ENCODE measurements around the gene CD47.

CD47 gene

DNA sequence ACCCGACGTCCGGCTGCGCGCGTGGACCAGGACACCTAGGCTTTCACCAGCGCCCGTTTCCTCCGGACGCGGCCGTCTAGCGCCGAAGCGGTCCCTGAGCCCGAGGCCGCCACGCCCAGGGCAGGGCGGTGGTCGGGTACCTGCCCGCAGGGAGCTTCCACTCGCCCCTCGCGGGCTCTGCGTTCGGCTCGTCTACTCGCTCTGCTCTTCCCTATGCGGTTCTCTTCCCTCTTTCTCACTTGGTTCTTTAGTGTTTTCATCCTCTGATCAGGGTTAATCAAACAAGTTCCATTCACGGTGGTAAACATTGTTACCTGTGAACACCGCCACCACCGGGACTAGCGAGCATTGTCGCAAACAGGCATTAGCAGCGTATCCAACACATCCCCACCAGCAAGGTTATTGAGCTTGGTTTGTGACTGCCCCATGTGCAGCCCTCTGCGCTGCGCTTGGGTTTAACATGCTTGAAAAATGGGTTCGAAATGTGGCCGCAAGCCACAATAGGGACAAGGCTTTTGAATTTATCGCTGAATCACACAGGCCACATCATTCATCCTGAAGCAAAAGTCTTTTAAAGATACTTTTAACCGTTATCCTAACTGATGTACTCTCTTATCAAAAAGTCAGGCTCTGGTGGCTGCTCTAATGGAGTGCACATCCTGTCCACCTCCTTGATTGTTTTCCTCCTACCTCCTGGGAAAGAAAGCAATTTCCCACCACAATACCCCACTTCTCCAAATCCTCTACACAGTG is 843 bp upstream of the CD47 start:
- TF ChIP-seq, protein P1, sequence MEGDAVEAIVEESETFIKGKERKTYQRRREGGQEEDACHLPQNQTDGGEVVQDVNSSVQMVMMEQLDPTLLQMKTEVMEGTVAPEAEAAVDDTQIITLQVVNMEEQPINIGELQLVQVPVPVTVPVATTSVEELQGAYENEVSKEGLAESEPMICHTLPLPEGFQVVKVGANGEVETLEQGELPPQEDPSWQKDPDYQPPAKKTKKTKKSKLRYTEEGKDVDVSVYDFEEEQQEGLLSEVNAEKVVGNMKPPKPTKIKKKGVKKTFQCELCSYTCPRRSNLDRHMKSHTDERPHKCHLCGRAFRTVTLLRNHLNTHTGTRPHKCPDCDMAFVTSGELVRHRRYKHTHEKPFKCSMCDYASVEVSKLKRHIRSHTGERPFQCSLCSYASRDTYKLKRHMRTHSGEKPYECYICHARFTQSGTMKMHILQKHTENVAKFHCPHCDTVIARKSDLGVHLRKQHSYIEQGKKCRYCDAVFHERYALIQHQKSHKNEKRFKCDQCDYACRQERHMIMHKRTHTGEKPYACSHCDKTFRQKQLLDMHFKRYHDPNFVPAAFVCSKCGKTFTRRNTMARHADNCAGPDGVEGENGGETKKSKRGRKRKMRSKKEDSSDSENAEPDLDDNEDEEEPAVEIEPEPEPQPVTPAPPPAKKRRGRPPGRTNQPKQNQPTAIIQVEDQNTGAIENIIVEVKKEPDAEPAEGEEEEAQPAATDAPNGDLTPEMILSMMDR (conservative IDR thresholded peaks at IDR 0.05; ENCODE audit: low read depth, low read length): no peak
- DNase-seq (ENCODE audit: low read depth): no peak
- H3K4me3 ChIP-seq (ENCODE audit: low read depth, low read length): peak overlapping the region; percentile 82

DNA sequence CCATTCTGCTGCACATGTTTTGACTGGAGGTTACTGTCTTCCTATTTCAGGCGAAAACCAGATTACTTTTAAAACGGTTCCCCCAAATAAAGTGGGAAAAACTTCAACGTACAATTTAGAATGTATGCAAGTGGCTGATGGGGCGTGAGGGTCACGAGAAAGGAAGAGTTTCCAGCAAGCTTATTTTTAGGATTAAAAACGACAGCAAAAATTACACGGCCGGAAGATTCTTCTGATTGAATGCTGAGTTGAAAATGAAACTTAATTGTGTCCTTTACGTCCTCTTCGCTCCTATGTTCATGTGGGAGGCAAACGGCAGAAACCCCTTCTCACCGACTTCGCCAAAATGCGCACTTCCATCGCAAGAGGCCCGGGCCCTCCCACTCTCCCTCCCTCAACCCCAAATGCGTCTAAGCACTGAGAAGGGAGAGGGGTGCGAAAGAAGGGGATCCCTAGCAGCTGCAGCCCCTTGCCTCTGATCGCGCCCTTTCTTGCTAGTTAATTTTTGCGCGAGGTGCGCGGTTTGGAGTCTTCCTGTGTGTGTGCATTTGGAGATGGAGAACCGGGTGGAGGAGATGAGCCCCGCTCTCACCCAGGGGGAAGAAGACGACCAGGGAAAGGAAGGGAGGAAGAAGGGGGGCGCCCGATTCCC is 656 bp downstream of the CD47 start:
- peak overlapping the region; percentile 82 for H3K4me3 ChIP-seq (ENCODE audit: low read depth, low read length)
- TF ChIP-seq, protein P1 (conservative IDR thresholded peaks at IDR 0.05; ENCODE audit: low read depth, low read length): no peak
- DNase-seq (ENCODE audit: low read depth): peak; percentile 51

DNA sequence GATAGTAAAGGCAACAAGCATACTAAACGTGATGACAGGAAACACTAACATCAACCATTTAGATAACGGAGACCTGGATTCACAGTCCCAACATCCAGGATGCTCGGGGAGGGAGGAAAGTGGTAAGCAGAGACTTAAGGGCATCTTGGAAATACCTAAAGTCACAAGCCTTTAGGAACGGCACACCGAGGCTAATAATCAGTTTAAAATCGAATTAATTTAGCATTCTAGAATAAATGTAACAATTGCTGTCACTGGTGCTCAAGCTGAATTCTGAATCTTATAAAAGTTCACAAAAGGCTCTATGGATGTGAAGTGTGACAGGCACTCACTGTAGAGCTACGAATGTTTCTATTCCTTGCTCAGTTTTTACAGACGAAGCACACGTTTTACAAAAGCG is 1.3 kb downstream of the CD47 start:
- TF ChIP-seq, protein P1 (conservative IDR thresholded peaks at IDR 0.05; ENCODE audit: low read depth, low read length): no peak
- peak overlapping the region; percentile 82 for H3K4me3 ChIP-seq (ENCODE audit: low read depth, low read length)
- peak; percentile 8 for DNase-seq (ENCODE audit: low read depth)

DNA sequence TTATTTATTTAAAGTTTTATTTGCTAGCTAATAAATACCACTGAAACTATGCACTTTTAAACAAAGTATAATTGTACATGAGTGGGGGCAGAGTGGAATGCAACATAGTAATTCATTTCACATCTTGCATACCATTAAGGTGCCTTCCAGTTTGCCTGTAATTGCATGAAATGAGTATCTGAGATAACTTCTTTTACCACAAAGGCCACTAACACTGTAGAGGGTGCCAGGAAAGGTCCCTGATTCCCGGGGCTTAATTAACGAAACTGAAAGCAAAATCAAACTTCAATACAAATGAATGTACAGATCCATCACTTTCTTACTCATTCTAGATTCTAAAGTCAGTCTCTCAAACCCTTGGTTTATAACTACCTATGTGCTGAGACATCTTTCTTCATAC is 2.1 kb downstream of the CD47 start:
- H3K4me3 ChIP-seq (ENCODE audit: low read depth, low read length): no peak overlapping the region
- TF ChIP-seq, protein P1 (conservative IDR thresholded peaks at IDR 0.05; ENCODE audit: low read depth, low read length): no peak
- peak; percentile 6 for DNase-seq (ENCODE audit: low read depth)

DNA sequence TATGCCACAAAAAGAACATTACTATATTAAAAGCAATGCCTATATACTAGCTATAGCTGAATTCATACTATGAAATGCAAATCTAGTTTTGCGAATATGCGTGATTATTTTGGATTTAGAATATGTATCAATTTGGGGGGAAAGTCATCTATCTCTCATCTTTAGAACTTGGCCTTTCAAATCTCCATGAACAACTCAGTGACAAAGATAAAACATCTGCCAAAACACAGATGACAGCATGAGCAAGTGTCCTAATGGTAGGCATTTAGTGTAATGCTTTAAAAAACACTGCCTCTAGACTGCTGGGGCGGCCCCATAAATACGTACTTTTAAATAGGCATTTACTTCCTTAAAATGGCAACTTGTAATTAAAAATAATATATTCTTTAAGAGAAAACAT is 2.7 kb downstream of the CD47 start:
- TF ChIP-seq, protein P1 (conservative IDR thresholded peaks at IDR 0.05; ENCODE audit: low read depth, low read length): no peak
- H3K4me3 ChIP-seq (ENCODE audit: low read depth, low read length): no peak overlapping the region
- no peak for DNase-seq (ENCODE audit: low read depth)

DNA sequence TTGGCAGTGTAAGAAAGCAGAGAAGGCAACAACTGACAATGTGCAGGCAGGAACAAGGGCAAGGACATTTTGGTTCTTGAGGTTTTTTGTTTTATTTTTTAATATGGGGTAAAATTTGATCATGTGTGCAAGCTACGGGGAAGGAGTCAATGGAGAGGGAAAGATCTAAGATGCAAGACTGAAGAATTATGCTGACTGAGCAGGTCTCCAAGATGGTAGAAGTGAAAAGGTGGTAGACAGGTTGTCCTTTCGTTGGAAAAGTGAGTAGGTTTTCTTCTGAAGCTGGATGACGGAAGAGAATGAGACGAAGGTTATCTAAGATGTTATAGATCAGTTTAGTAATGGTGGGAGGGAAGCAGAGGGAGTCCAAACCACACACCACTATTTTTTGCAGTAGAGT is 4.2 kb downstream of the CD47 start:
- DNase-seq (ENCODE audit: low read depth): no peak
- no peak overlapping the region for H3K4me3 ChIP-seq (ENCODE audit: low read depth, low read length)
- TF ChIP-seq, protein P1 (conservative IDR thresholded peaks at IDR 0.05; ENCODE audit: low read depth, low read length): no peak
